ENCODE results near the gene CYP2D6.
"Not testable (repeated sequence)": the region's sequence is repeated elsewhere in the genome, so short reads cannot be mapped to it uniquely, and the experiment has no call there.

DNA sequence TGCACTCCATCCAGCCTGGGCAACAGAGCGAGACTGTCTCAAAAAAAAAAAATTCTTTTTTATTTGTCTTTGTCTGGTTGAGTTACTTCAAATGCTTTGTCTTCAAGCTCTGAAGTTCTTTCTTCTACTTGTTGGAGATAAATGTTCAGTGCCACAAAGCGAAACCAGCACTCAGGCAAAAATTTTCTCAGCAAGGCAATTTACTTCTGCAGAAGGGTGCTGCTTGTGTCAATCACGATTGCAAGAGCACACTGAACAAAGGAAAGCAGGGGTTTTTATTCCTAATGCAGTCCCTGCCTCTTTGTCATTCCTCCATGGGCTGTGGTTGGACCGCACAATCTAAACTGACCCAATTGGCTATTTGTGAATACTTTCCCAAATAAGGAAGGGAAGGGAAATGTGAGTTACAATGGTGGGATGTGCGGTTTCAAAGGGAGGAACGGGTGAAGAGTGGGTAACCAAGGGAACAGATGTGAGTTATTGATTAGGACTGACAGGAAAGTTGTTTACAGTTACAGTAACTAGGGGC, 26.2 kb downstream of the CYP2D6 start:
- TF ChIP-seq, protein P1, sequence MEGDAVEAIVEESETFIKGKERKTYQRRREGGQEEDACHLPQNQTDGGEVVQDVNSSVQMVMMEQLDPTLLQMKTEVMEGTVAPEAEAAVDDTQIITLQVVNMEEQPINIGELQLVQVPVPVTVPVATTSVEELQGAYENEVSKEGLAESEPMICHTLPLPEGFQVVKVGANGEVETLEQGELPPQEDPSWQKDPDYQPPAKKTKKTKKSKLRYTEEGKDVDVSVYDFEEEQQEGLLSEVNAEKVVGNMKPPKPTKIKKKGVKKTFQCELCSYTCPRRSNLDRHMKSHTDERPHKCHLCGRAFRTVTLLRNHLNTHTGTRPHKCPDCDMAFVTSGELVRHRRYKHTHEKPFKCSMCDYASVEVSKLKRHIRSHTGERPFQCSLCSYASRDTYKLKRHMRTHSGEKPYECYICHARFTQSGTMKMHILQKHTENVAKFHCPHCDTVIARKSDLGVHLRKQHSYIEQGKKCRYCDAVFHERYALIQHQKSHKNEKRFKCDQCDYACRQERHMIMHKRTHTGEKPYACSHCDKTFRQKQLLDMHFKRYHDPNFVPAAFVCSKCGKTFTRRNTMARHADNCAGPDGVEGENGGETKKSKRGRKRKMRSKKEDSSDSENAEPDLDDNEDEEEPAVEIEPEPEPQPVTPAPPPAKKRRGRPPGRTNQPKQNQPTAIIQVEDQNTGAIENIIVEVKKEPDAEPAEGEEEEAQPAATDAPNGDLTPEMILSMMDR (conservative IDR thresholded peaks at IDR 0.05; ENCODE audit: low read depth, low read length): not testable (repeated sequence)
- TF ChIP-seq EZH2phosphoT487 (IDR thresholded peaks at IDR 0.05; ENCODE audit: borderline replicate concordance, low read length): not testable (repeated sequence)
